AG09309 (cell line): ENCODE results near the gene LIMK2.
"Not testable (repeated sequence)": the region's sequence is repeated elsewhere in the genome, so short reads cannot be mapped to it uniquely, and the experiment has no call there.

Source experiments
- DNase-seq: peaks from one replicate; pipeline ENCODE4 v3.0.0-alpha.2; 2010; ENCODE audit warnings: low read depth
- H3K4me3 ChIP-seq: 2 replicates; pipeline ENCODE4 v1.5.1; 2011; ENCODE audit warnings: mild to moderate bottlenecking, low read depth, low read length, moderate library complexity; ENCODE audit not compliant: control insufficient read depth
- TF ChIP-seq, protein P1 (sequence below): IDR thresholded peaks from 2 replicates; pipeline ENCODE4 v1.5.1; 2011; ENCODE audit warnings: mild to moderate bottlenecking, low read depth, low read length, inconsistent platforms; ENCODE audit not compliant: insufficient read depth, control insufficient read depth; ENCODE audit errors: missing control alignments

Gene LIMK2

DNA sequence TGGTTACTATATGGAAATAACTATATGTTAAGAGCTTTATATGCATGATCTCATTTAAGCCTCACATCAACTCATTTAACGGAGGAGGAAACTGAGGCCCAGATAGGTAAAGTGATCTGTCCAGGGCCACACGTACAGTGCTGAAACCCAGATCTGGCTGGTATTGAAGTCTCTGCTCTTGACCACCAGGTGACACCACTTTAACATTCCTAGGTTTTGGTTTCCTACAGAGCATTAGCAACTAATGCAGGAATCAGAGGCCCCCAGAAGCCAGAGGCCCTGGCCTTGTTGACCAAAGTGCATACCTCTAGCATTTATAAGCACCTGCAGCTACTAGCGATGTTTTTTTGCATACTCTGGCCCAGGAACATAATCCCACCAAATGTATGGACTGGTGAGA is 12.9 kb upstream of the LIMK2 start:
- TF ChIP-seq, protein P1, sequence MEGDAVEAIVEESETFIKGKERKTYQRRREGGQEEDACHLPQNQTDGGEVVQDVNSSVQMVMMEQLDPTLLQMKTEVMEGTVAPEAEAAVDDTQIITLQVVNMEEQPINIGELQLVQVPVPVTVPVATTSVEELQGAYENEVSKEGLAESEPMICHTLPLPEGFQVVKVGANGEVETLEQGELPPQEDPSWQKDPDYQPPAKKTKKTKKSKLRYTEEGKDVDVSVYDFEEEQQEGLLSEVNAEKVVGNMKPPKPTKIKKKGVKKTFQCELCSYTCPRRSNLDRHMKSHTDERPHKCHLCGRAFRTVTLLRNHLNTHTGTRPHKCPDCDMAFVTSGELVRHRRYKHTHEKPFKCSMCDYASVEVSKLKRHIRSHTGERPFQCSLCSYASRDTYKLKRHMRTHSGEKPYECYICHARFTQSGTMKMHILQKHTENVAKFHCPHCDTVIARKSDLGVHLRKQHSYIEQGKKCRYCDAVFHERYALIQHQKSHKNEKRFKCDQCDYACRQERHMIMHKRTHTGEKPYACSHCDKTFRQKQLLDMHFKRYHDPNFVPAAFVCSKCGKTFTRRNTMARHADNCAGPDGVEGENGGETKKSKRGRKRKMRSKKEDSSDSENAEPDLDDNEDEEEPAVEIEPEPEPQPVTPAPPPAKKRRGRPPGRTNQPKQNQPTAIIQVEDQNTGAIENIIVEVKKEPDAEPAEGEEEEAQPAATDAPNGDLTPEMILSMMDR: no peak

DNA sequence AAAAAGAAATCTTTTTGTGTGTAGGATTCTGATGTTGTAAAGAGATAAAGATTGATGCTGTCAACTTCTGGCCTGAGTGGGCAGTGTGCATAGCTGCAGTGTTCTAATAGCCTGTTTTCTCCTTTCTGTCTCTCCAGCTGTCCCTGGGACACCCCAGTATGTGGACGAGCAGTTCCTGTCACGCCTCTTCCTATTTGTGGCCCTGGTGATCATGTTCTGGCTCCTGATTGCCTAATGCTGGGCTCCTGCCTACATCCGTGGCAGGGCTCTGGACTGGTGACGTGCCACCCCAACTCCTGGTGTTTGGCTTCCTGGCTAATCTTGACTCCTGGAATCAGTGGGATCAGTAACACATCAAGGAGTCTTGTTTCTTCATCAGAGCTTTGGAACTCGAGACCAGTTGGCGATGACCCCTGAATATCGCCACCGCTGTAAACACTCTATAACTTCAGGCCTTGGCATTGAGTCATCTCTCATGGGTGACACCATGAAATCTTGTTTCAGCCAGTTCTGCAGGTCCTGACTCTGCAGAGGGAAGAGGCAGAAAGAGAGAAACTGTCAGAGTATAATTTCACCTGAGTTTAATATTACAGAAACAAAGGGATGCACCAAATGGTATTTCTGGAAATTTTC is 7.6 kb upstream of the LIMK2 start:
- not testable (repeated sequence) for DNase-seq, H3K4me3 ChIP-seq

More for the DNA sequence above, 12.9 kb upstream of the LIMK2 start:
- no peak overlapping the region for H3K4me3 ChIP-seq
- DNase-seq: no peak

DNA sequence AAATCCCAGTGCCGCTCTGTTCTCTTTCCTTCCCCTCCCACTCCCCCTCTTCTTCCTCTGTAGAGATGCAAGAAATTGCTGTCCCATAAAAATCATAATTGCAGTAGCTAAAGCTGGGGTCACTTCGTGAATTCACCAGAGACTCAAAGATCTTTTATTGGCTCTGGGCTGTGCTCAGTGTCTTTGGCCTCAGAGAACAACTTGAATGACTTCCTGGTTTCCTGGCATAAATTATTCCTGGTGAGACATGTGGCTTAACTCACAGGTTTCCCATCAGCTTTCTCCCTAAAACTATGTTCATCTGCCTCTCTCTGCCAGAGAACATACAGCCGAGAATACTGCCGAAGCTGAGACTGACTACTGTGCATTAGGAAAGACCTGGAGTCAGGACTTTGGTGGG is 7.0 kb upstream of the LIMK2 start:
- DNase-seq, H3K4me3 ChIP-seq: not testable (repeated sequence)

GRCh38 chr22:31206460-31206859 is 5.6 kb upstream of the LIMK2 start:
- H3K4me3 ChIP-seq, DNase-seq: not testable (repeated sequence)

- no peak overlapping the region for H3K4me3 ChIP-seq
- no peak for DNase-seq
- TF ChIP-seq, protein P1: no peak
These were observed 5.0 kb upstream of the LIMK2 start for GRCh38 chr22:31206896-31207687.

GRCh38 chr22:31210556-31211421 is 1.3 kb upstream of the LIMK2 start:
- DNase-seq: no peak
- TF ChIP-seq, protein P1: no peak
- no peak overlapping the region for H3K4me3 ChIP-seq

DNA sequence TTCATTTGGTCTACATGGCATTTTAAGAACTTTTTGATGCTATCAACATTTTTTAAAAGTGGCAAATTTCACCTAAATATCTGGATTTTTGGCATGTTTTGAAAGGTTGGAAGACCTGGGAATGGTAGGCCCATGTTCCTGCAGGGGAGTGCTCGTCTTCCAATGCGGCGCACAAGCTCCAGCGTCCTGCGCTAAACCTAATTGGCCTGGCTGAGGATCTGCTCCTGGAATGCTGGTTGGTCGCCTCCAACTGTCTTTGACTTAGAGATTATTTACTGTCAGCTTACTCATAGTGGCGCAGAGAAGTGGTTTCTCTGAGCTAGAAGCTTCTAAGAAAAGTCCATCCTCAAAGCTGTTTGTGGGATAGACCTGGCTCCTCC is 626 bp upstream of the LIMK2 start:
- no peak overlapping the region for H3K4me3 ChIP-seq
- TF ChIP-seq, protein P1: no peak
- DNase-seq: no peak

GRCh38 chr22:31212783-31213629 is 908 bp downstream of the LIMK2 start:
- H3K4me3 ChIP-seq: peak overlapping the region; percentile 81
- DNase-seq: no peak
- TF ChIP-seq, protein P1: no peak
